DOHH2 (cell line): ENCODE measurements around the gene DKK2.

Experiments used
- H3F3A ChIP-seq: fragments of 200-600 bp; sonication (generic), shearing (Covaris generic); 2 replicates; pipeline ENCODE4 v1.6.0; 2016; ENCODE audit warnings: antibody characterized with exemption, mild to moderate bottlenecking; ENCODE audit not compliant: control insufficient read depth, insufficient read depth
- H3K27ac ChIP-seq: fragments of 200-600 bp; sonication (generic); 2 replicates; pipeline ENCODE4 v1.5.1; 2014; ENCODE audit warnings: low read depth, mild to moderate bottlenecking, low read length, moderate library complexity
- H3K27me3 ChIP-seq: fragments of 200-600 bp; sonication (generic); 2 replicates; pipeline ENCODE4 v1.6.1; 2014; ENCODE audit warnings: mild to moderate bottlenecking, low read length, mixed read lengths; ENCODE audit not compliant: control insufficient read depth
- H3K36me3 ChIP-seq: fragments of 200-600 bp; sonication (generic); 2 replicates; pipeline ENCODE4 v1.6.1; 2014; ENCODE audit warnings: mild to moderate bottlenecking, low read length, moderate library complexity, mixed read lengths; ENCODE audit not compliant: control insufficient read depth
- H3K4me1 ChIP-seq: fragments of 200-600 bp; sonication (generic); 2 replicates; pipeline ENCODE4 v1.6.1; 2014; ENCODE audit warnings: mild to moderate bottlenecking, low read length, mixed read lengths; ENCODE audit not compliant: control insufficient read depth
- H3K4me2 ChIP-seq: fragments of 200-600 bp; sonication (generic); 2 replicates; pipeline ENCODE4 v1.6.0; 2014; ENCODE audit warnings: mild to moderate bottlenecking, low read length, moderate library complexity
- H3K4me3 ChIP-seq: fragments of 200-600 bp; sonication (generic); 2 replicates; pipeline ENCODE4 v1.5.1; 2014; ENCODE audit warnings: mild to moderate bottlenecking, low read length, mixed read lengths
- H3K79me2 ChIP-seq: fragments of 200-600 bp; sonication (generic); 2 replicates; pipeline ENCODE4 v1.6.1; 2014; ENCODE audit warnings: mild to moderate bottlenecking, low read length, mixed read lengths; ENCODE audit not compliant: control insufficient read depth
- H3K9me2 ChIP-seq: fragments of 200-600 bp; sonication (generic); replicated peaks from 2 replicates; pipeline ENCODE4 v1.6.1; 2014; ENCODE audit warnings: mild to moderate bottlenecking, low read length, mixed read lengths; ENCODE audit not compliant: control insufficient read depth
- H3K9me3 ChIP-seq: fragments of 200-600 bp; sonication (generic); 2 replicates; pipeline ENCODE4 v1.6.1; 2014; ENCODE audit warnings: antibody characterized with exemption, low read length, mixed read lengths; ENCODE audit not compliant: control insufficient read depth, insufficient read depth
- H4K20me1 ChIP-seq: fragments of 200-600 bp; sonication (generic); 2 replicates; pipeline ENCODE4 v1.6.0; 2014; ENCODE audit warnings: low read depth, mild to moderate bottlenecking, antibody characterized with exemption, low read length, moderate library complexity; ENCODE audit not compliant: control insufficient read depth, insufficient read depth
- EZH2phosphoT487 ChIP-seq: fragments of 200-600 bp; sonication (generic); IDR thresholded peaks from 2 replicates; pipeline ENCODE4 v1.6.1; 2017; ENCODE audit warnings: borderline replicate concordance, mild to moderate bottlenecking, antibody characterized with exemption, low read length, moderate library complexity, mixed read lengths
- TF ChIP-seq, protein P1 (sequence below): fragments of 200-600 bp; sonication (generic); IDR thresholded peaks from one replicate; pipeline ENCODE4 v1.5.1; 2014; ENCODE audit warnings: antibody characterized with exemption, mild to moderate bottlenecking, low read depth, low read length; ENCODE audit not compliant: poor library complexity, severe bottlenecking

Gene DKK2

GRCh38 chr4:106953036-106953705 is 82.9 kb downstream of the DKK2 start:
- no peaks in the 10 kb centered on the region for H3K36me3 ChIP-seq
- no peak overlapping the region for H3K4me3 ChIP-seq
- TF ChIP-seq, protein P1, sequence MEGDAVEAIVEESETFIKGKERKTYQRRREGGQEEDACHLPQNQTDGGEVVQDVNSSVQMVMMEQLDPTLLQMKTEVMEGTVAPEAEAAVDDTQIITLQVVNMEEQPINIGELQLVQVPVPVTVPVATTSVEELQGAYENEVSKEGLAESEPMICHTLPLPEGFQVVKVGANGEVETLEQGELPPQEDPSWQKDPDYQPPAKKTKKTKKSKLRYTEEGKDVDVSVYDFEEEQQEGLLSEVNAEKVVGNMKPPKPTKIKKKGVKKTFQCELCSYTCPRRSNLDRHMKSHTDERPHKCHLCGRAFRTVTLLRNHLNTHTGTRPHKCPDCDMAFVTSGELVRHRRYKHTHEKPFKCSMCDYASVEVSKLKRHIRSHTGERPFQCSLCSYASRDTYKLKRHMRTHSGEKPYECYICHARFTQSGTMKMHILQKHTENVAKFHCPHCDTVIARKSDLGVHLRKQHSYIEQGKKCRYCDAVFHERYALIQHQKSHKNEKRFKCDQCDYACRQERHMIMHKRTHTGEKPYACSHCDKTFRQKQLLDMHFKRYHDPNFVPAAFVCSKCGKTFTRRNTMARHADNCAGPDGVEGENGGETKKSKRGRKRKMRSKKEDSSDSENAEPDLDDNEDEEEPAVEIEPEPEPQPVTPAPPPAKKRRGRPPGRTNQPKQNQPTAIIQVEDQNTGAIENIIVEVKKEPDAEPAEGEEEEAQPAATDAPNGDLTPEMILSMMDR: no peak
- TF ChIP-seq EZH2phosphoT487: no peak
- no peaks in the 10 kb centered on the region for H3K4me1 ChIP-seq
- no peak overlapping the region for H3K27ac ChIP-seq
- H4K20me1 ChIP-seq: no peaks in the 10 kb centered on the region
- no peaks in the 10 kb centered on the region for H3K79me2 ChIP-seq
- no peak overlapping the region for H3K4me2 ChIP-seq
- H3K9me2 ChIP-seq: no peaks in the 10 kb centered on the region
- H3K27me3 ChIP-seq: no peaks in the 10 kb centered on the region
- no peaks in the 10 kb centered on the region for H3F3A ChIP-seq
- H3K9me3 ChIP-seq: no peaks in the 10 kb centered on the region

GRCh38 chr4:106951891-106952290 is 84.2 kb downstream of the DKK2 start:
- Histone ChIP-seq H3K27me3 (no peaks in the 10 kb centered on the region), H3K4me3 (no peak overlapping the region), H3K36me3 (no peaks in the 10 kb centered on the region), H3F3A (no peaks in the 10 kb centered on the region), H3K27ac (no peak overlapping the region), H3K79me2 (no peaks in the 10 kb centered on the region), H4K20me1 (no peaks in the 10 kb centered on the region), H3K4me2 (no peak overlapping the region), H3K9me2 (no peaks in the 10 kb centered on the region), H3K9me3 (no peaks in the 10 kb centered on the region), H3K4me1 (no peaks in the 10 kb centered on the region)
- TF ChIP-seq, protein P1: no peak
- no peak for TF ChIP-seq EZH2phosphoT487

DNA sequence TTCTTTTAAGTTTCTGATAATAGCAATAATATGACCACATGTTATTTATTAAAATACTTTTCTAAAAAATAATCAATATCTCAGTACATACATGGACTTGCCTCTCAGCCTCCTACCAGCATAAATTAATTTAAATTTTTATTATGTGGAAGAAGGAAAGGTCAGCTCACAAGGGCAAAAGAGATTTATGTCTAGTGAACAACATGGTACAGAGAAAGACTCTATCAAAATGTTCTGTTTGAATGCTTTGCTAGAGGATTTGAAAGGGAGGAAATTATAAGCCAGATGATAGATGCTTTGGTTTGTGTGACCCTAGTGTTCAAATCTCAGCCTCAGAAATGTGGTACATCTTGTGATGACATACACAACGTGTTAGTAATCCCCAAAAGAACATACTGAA is 94.3 kb downstream of the DKK2 start:
- Histone ChIP-seq H3K9me2 (no peaks in the 10 kb centered on the region), H3K9me3 (no peaks in the 10 kb centered on the region), H3F3A (no peaks in the 10 kb centered on the region), H3K27me3 (no peaks in the 10 kb centered on the region), H3K27ac (no peak overlapping the region), H4K20me1 (no peaks in the 10 kb centered on the region), H3K4me2 (no peak overlapping the region), H3K36me3 (no peaks in the 10 kb centered on the region), H3K79me2 (no peaks in the 10 kb centered on the region), H3K4me3 (no peak overlapping the region), H3K4me1 (no peaks in the 10 kb centered on the region)
- no peak for TF ChIP-seq EZH2phosphoT487
- TF ChIP-seq, protein P1: no peak
